ENCODE data around the gene CHST9. TPM values are rescaled to one million over a fixed set of nuclear protein-coding genes. Genes with fewer than 3 reads are reported as not detected.

The CHST9 gene
- total RNA-seq, 6 experiments from 2014 or later: not detected

DNA sequence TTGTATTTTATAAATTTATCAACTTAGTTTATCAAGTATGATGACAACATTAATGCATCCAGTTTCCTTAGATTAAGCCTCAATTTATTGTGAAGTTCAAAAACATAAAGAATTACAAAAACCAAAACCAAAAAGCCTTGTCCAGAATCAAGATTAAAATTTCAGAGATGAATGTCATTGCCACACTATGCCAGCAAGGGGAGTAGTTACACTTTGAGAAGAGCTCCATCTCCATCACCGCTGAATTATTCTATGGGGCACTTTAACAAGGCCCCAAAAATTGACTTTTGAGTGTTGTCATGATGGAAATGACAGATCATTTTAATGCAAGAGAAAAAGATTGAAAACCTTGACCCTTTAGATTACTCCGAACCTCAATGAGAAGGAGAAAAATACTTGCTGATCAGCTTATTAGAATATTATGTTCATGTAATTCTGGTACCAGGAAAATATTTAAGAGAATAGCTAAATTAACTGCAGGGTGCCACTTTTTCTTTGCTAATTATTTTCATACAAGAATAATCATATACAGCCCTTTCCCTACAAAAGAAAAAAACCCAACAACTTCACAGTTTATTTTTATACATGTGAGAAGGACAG, 167.1 kb downstream of the CHST9 start:
- Mint-ChIP-seq H3K4me1 (ENCODE audit: low read depth) (no peaks in the 10 kb centered on the region), H3K9me3 (peaks cover 20% of the 10 kb centered on the region), H3K36me3 (ENCODE audit: low read depth) (no peaks in the 10 kb centered on the region), H3K27ac (no peak overlapping the region), H3K4me3 (no peak overlapping the region), H3K27me3 (ENCODE audit: insufficient read depth) (no peaks in the 10 kb centered on the region)
- TF ChIP-seq, protein P1, sequence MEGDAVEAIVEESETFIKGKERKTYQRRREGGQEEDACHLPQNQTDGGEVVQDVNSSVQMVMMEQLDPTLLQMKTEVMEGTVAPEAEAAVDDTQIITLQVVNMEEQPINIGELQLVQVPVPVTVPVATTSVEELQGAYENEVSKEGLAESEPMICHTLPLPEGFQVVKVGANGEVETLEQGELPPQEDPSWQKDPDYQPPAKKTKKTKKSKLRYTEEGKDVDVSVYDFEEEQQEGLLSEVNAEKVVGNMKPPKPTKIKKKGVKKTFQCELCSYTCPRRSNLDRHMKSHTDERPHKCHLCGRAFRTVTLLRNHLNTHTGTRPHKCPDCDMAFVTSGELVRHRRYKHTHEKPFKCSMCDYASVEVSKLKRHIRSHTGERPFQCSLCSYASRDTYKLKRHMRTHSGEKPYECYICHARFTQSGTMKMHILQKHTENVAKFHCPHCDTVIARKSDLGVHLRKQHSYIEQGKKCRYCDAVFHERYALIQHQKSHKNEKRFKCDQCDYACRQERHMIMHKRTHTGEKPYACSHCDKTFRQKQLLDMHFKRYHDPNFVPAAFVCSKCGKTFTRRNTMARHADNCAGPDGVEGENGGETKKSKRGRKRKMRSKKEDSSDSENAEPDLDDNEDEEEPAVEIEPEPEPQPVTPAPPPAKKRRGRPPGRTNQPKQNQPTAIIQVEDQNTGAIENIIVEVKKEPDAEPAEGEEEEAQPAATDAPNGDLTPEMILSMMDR (IDR thresholded peaks at IDR 0.05): peak; percentile 48
- DNase-seq: no peak

DNA sequence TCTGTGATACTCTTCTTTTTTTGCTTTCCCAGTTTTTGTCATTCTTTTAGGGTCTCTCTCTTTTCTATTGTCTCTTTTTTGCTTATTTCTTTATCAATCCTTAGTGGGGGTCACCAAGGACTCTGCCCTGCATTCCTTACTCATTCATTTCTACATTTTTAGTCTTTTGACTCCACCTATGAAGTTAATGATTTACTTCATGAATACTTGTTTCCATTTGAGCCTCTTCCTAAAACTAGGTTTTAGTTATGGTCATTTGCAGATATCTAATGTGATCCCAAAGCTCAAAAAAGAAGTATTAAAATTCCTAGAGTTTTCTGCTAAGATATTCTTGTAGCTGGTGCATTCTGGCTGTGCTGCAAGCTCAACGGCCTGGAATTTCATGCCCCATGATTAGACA, 170.3 kb downstream of the CHST9 start:
- H3K27me3 Mint-ChIP-seq (ENCODE audit: insufficient read depth): no peaks in the 10 kb centered on the region; the same call in 1 of the 2 replicates
- H3K4me1 Mint-ChIP-seq (ENCODE audit: low read depth): no peaks in the 10 kb centered on the region
- H3K27ac Mint-ChIP-seq: no peak overlapping the region
- TF ChIP-seq, protein P1 (IDR thresholded peaks at IDR 0.05): no peak
- no peak for DNase-seq
- no peak overlapping the region for H3K4me3 Mint-ChIP-seq
- no peaks in the 10 kb centered on the region for H3K36me3 Mint-ChIP-seq (ENCODE audit: low read depth)
- peaks cover 21% of the 10 kb centered on the region for H3K9me3 Mint-ChIP-seq

DNA sequence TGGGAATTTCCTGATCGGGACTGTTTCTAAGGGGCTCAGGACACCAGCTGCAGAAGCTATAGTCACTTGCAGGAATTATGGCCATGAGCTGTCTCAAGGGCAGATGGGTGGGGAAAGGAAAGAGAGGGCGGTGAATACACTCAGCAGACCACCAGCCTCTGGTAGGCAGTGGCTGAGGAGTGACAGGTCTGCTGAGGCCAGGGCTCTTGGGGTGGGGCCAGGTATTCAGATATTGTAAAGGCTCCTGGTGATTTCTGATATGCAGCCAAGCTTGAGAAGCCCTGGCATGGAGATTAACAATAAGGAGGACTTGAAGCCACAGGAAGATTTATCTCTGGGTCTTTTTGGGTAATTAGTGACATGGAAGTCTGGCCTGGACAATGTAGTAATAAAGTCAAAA, 174.3 kb downstream of the CHST9 start:
- Mint-ChIP-seq H3K4me3 (no peak overlapping the region), H3K4me1 (ENCODE audit: low read depth) (no peaks in the 10 kb centered on the region), H3K9me3 (peaks cover 14% of the 10 kb centered on the region; the same call in 1 of the 2 replicates), H3K36me3 (ENCODE audit: low read depth) (no peaks in the 10 kb centered on the region), H3K27me3 (ENCODE audit: insufficient read depth) (no peaks in the 10 kb centered on the region; the same call in 1 of the 2 replicates), H3K27ac (no peak overlapping the region)
- DNase-seq: no peak
- TF ChIP-seq, protein P1 (IDR thresholded peaks at IDR 0.05): no peak

DNA sequence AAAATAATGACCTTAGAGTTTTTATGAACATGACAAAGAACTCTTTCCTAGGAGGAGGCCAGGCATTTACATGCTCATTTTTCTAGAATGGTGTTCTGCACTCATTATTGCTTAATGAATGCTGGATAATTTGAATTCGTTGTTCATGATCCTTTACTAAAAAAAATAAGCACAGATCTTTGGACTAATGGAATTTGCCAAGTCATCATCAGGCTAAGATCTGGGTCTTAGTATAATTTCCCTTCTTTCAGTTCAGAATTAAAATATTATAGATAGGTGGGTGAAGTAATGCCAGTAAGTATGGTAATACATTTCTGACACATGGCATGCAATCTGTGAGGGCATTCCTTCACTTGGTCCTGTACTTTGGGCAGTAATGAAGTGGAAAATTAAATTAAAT, 175.8 kb downstream of the CHST9 start:
- Mint-ChIP-seq H3K27ac (no peak overlapping the region), H3K4me1 (ENCODE audit: low read depth) (no peaks in the 10 kb centered on the region), H3K9me3 (peaks cover 9% of the 10 kb centered on the region; the same call in 1 of the 2 replicates), H3K36me3 (ENCODE audit: low read depth) (no peaks in the 10 kb centered on the region), H3K27me3 (ENCODE audit: insufficient read depth) (no peaks in the 10 kb centered on the region; the same call in 1 of the 2 replicates), H3K4me3 (no peak overlapping the region)
- TF ChIP-seq, protein P1 (IDR thresholded peaks at IDR 0.05): no peak
- no peak for DNase-seq

DNA sequence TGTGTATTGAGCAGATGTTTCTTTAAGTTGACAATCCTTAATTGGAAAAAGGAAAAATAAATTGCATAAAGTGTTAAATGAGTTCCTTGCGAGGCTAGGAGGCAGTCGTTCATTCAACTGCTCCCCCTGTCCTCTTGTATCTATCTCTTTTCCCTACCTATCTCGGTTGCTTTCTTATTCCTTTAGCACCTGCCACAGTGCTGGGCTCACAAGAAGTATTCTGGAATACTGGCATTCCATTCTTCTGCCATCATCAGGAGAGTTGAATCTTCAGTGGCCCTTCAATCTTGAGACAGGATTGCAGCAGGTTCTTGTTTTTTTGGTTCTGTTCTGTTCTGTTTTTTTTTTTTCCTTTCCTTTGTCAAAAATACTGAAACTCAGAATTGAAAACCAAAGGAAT, 176.5 kb downstream of the CHST9 start:
- Mint-ChIP-seq H3K9me3 (peaks cover 9% of the 10 kb centered on the region; the same call in 1 of the 2 replicates), H3K27me3 (ENCODE audit: insufficient read depth) (no peaks in the 10 kb centered on the region; the same call in 1 of the 2 replicates), H3K4me1 (ENCODE audit: low read depth) (no peaks in the 10 kb centered on the region), H3K4me3 (no peak overlapping the region), H3K36me3 (ENCODE audit: low read depth) (no peaks in the 10 kb centered on the region), H3K27ac (no peak overlapping the region)
- no peak for DNase-seq
- TF ChIP-seq, protein P1 (IDR thresholded peaks at IDR 0.05): no peak

Measured in HFFc6 (cell line).